Diencephalon (tissue), 1 donor: ENCODE measurements around the gene RNF7. TPM values are rescaled to one million over a fixed set of nuclear protein-coding genes. Genes with fewer than 3 reads are reported as not detected.

Experiments
- small RNA-seq: library from RNA; depleted of rRNA; stranded (forward); fragments of <200 nt; gene quantifications from one replicate; pipeline ENCODE3, GENCODE V24; 2014
- total RNA-seq: library from RNA; depleted of rRNA; stranded (reverse); fragments of >200 nt; gene quantifications from one replicate; pipeline ENCODE4 v1.2.3, GENCODE V29; 2014

Gene RNF7
- total RNA-seq: 29.5 TPM

DNA sequence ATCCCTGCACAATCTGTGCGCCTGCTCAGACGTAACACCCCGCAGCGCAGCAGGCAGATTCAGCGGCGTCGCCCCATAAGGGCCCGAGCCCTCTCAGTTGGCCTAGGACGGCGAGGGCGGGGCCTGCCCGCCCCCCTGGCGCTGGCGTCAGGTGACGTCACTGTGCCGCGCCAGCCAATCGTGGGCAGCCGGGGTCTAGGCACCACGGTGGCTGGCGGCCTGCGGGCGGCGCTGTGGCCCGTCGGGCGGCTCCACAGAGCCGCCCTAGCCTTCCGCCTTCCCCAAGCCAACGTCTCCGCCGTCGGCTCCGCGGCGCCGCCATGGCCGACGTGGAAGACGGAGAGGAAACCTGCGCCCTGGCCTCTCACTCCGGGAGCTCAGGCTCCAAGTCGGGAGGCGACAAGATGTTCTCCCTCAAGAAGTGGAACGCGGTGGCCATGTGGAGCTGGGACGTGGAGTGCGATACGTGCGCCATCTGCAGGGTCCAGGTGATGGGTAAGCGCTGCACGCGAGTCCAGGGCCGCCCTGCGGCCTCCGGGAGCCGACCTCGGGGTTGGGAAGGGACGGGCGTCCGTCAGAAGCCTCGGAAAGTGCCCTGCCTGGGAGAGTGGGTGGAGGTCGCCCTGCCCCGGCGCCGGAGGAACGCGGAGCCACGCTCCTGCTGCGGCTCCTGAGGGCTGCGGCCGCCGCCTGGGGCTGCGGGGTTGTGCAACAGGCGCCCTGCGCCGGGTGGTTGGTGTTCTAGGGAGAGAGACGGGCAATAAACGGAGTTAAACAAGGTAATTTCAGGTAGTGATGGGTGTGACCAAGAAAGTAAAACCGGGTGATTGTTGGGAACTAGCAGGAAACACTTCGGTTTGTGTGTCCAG, at the start of gene RNF7:
TSS of gene RNF7 (plus strand) at position 277 of the 869 bp plus-strand sequence. CDS start at position 321, 44 bp downstream.

DNA sequence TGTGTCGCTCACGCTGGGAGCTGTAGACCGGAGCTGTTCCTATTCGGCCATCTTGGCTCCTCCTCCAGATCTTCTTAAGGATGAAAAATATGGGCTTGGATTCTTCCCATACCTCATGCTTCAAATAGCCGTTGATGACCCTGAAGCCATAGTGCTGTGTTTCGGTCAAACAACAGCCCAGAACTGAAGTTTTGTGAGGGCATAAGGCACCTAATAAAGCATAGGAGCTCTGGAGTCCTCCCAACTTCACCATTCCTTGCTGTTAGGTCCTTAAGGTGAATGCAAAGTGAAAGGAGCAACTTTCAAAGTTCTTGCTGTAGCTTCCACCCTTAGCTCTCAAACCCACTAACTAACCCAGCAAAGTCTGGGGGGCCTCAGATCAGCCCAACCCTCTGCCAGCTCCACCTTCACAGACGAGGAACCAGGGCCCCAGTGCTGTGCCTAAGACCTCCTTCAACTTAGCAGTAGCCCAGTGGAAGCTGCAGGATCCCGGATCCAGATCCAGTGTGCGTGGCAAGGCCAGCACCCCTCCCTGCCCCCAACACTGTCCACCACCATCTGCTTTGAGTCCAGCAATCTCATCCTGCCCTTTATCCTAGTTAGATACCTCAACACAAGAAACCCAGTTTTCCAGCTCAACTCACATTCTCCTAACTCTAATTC, 25.1 kb downstream of the RNF7 start, which contains the start of gene GRK7:
TSS of gene GRK7 (plus strand) at position 321 of the 663 bp plus-strand sequence. CDS start 14,877 bp downstream, outside the sequence.

Small RNA genes lying within 50 kb of the gene (small RNA-seq; reads per million reads assigned to genes)
- gene AC112771.1: not detected

Other genes with a start within 250 kb of the RNF7 start
- not detected for gene GRK7, start 25.1 kb downstream of the RNF7 start, total RNA-seq
- gene ATP1B3, start 138.3 kb downstream of the RNF7 start, total RNA-seq: 61.4 TPM